Ishikawa (cell line): ENCODE results near the gene ZNF341.

ENCODE experiments used
- CEBPB ChIP-seq: IDR thresholded peaks from 2 replicates; pipeline ENCODE4 v1.6.1; 2012
- CREB1 ChIP-seq: IDR thresholded peaks from 2 replicates; pipeline ENCODE4 v1.6.1; 2012; ENCODE audit warnings: low read depth
- EP300 ChIP-seq: IDR thresholded peaks from 2 replicates; pipeline ENCODE4 v1.6.1; 2012; ENCODE audit warnings: borderline replicate concordance
- FOXM1 ChIP-seq: IDR thresholded peaks from 2 replicates; pipeline ENCODE4 v1.6.1; 2012; ENCODE audit warnings: low read depth, borderline replicate concordance
- MAX ChIP-seq: IDR thresholded peaks from 2 replicates; pipeline ENCODE4 v1.6.1; 2012
- RAD21 ChIP-seq: IDR thresholded peaks from 2 replicates; pipeline ENCODE4 v1.6.1; 2012; ENCODE audit warnings: low read depth
- REST ChIP-seq: IDR thresholded peaks from 2 replicates; pipeline ENCODE4 v1.6.1; 2012; ENCODE audit warnings: low read depth, mild to moderate bottlenecking
- TAF1 ChIP-seq: IDR thresholded peaks from 2 replicates; pipeline ENCODE4 v1.6.1; 2012; ENCODE audit warnings: low read depth, mild to moderate bottlenecking
- YY1 ChIP-seq: IDR thresholded peaks from 2 replicates; pipeline ENCODE4 v1.6.1; 2012; ENCODE audit warnings: low read depth
- ZBTB7A ChIP-seq: IDR thresholded peaks from 2 replicates; pipeline ENCODE4 v1.6.1; 2012; ENCODE audit warnings: low read depth

GRCh38 chr20:33808388-33808787 is 76.6 kb downstream of the ZNF341 start:
- no peak for TF ChIP-seq YY1
- no peak for TF ChIP-seq RAD21
- no peak for TF ChIP-seq REST
- no peak for TF ChIP-seq TAF1
- TF ChIP-seq CEBPB = no peak
- no peak for TF ChIP-seq CREB1
- TF ChIP-seq ZBTB7A = no peak
- TF ChIP-seq EP300 = no peak
- TF ChIP-seq FOXM1 = no peak
- TF ChIP-seq MAX = no peak
